ENCODE data around the gene MEGF6. TPM values are rescaled to one million over a fixed set of nuclear protein-coding genes. Genes with fewer than 3 reads are reported as not detected.

Gene MEGF6
- total RNA-seq, 2 donors from 2014 or later = 273 to 304 TPM

GRCh38 chr1:3510136-3510955, 101.0 kb downstream of the MEGF6 start:
- Histone ChIP-seq H3K9me3 (no peaks in the 10 kb centered on the region), H3K27me3 (replicated peaks; ENCODE audit: insufficient read depth) (no peaks in the 10 kb centered on the region), H3K27ac (no peak overlapping the region), H3K36me3 (peaks cover 36% of the 10 kb centered on the region), H3K4me1 (ENCODE audit: control insufficient read depth in 1 of 2, low read depth in 2 of 2) (peaks cover 0 to 11% of the 10 kb centered on the region in 2 donors), H3K4me3 (no peak overlapping the region)
- DNase-seq (ENCODE audit: low spot score) = no peak
- TF ChIP-seq CTCF (IDR thresholded peaks at IDR 0.05) = no peak
- ATAC-seq (ENCODE audit: insufficient number of reproducible peaks, low FRiP score, low read depth) = no peak

GRCh38 chr1:3509721-3510120, 101.6 kb downstream of the MEGF6 start:
- H3K36me3 ChIP-seq = peaks cover 36% of the 10 kb centered on the region
- DNase-seq (ENCODE audit: low spot score) = no peak
- no peaks in the 10 kb centered on the region for H3K9me3 ChIP-seq
- no peaks in the 10 kb centered on the region for H3K27me3 ChIP-seq (replicated peaks; ENCODE audit: insufficient read depth)
- no peak overlapping the region for H3K4me3 ChIP-seq
- H3K27ac ChIP-seq = no peak overlapping the region
- H3K4me1 ChIP-seq (ENCODE audit: control insufficient read depth in 1 of 2, low read depth in 2 of 2) = peaks cover 4 to 17% of the 10 kb centered on the region in 2 donors
- no peak for ATAC-seq (ENCODE audit: insufficient number of reproducible peaks, low FRiP score, low read depth)
- no peak for TF ChIP-seq CTCF (IDR thresholded peaks at IDR 0.05)

- no peak for DNase-seq (ENCODE audit: low spot score)
- Histone ChIP-seq H3K27ac (no peak overlapping the region), H3K36me3 (peaks cover 32% of the 10 kb centered on the region), H3K9me3 (no peaks in the 10 kb centered on the region), H3K27me3 (replicated peaks; ENCODE audit: insufficient read depth) (no peaks in the 10 kb centered on the region), H3K4me1 (ENCODE audit: control insufficient read depth in 1 of 2, low read depth in 2 of 2) (peaks cover 10 to 26% of the 10 kb centered on the region in 2 donors), H3K4me3 (no peak overlapping the region)
- no peak for TF ChIP-seq CTCF (IDR thresholded peaks at IDR 0.05)
- ATAC-seq (ENCODE audit: insufficient number of reproducible peaks, low FRiP score, low read depth) = no peak
Measured at GRCh38 chr1:3508757-3509415, 102.4 kb downstream of the MEGF6 start.

GRCh38 chr1:3507636-3508275, 103.6 kb downstream of the MEGF6 start:
- Histone ChIP-seq H3K4me3 (no peak overlapping the region), H3K27me3 (replicated peaks; ENCODE audit: insufficient read depth) (no peaks in the 10 kb centered on the region), H3K27ac (no peak overlapping the region), H3K9me3 (no peaks in the 10 kb centered on the region), H3K4me1 (ENCODE audit: control insufficient read depth in 1 of 2, low read depth in 2 of 2) (peaks cover 13 to 36% of the 10 kb centered on the region in 2 donors), H3K36me3 (peaks cover 38% of the 10 kb centered on the region)
- ATAC-seq (ENCODE audit: insufficient number of reproducible peaks, low FRiP score, low read depth) = no peak
- TF ChIP-seq CTCF (IDR thresholded peaks at IDR 0.05) = no peak
- DNase-seq (ENCODE audit: low spot score) = no peak

- Histone ChIP-seq H3K4me1 (ENCODE audit: control insufficient read depth in 1 of 2, low read depth in 2 of 2) (peaks cover 13 to 36% of the 10 kb centered on the region in 2 donors), H3K4me3 (no peak overlapping the region), H3K27me3 (replicated peaks; ENCODE audit: insufficient read depth) (no peaks in the 10 kb centered on the region), H3K36me3 (peaks cover 43% of the 10 kb centered on the region), H3K9me3 (no peaks in the 10 kb centered on the region), H3K27ac (no peak overlapping the region)
- ATAC-seq (ENCODE audit: insufficient number of reproducible peaks, low FRiP score, low read depth) (no peak), DNase-seq (ENCODE audit: low spot score) (no peak)
- no peak for TF ChIP-seq CTCF (IDR thresholded peaks at IDR 0.05)
Measured at GRCh38 chr1:3506943-3507342, 104.4 kb downstream of the MEGF6 start.

Measured in thoracic aorta (tissue), 2 donors.